ENCODE measurements around the gene THAP7. TPM values are rescaled to one million over a fixed set of nuclear protein-coding genes. Genes with fewer than 3 reads are reported as not detected.

Gene THAP7
- total RNA-seq, 1 experiment from 2014 or later: 38.5 TPM

DNA sequence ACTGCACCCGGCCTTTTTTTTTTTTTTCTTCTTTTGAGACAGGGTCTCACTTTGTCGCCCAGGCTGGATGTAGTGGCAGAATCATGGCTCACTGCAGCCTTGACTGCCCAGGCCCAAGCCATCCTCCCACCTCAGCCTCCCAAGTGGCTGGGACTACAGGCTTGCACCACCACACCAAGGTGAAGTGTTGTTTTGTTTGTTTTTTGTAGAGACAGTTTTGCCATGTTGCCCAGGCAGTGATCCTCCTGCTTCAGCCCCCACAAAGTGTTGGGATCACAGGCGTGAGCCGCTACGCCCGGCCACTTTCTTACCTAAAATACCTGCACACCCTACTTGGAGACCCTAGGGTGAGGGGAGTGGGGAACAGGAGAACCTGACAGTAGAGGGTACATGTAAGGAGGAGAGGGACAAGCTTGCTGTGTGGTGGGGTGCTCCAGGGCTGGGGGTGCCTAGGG is 39.4 kb downstream of the THAP7 start:
- no peaks in the 10 kb centered on the region for H3K4me1 ChIP-seq (ENCODE audit: insufficient read depth, low read length, poor library complexity, severe bottlenecking)
- TF ChIP-seq EZH2 (IDR thresholded peaks at IDR 0.05; ENCODE audit: borderline replicate concordance, low read depth, low read length, poor library complexity, severe bottlenecking): no peak
- TF ChIP-seq, protein P1, sequence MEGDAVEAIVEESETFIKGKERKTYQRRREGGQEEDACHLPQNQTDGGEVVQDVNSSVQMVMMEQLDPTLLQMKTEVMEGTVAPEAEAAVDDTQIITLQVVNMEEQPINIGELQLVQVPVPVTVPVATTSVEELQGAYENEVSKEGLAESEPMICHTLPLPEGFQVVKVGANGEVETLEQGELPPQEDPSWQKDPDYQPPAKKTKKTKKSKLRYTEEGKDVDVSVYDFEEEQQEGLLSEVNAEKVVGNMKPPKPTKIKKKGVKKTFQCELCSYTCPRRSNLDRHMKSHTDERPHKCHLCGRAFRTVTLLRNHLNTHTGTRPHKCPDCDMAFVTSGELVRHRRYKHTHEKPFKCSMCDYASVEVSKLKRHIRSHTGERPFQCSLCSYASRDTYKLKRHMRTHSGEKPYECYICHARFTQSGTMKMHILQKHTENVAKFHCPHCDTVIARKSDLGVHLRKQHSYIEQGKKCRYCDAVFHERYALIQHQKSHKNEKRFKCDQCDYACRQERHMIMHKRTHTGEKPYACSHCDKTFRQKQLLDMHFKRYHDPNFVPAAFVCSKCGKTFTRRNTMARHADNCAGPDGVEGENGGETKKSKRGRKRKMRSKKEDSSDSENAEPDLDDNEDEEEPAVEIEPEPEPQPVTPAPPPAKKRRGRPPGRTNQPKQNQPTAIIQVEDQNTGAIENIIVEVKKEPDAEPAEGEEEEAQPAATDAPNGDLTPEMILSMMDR (conservative IDR thresholded peaks at IDR 0.05; ENCODE audit: low read depth, low read length): no peak
- intact Hi-C loops (cut with micrococcal nuclease; ENCODE audit: unreplicated experiment): no loop called here
- no peak overlapping the region for H3K4me3 ChIP-seq (ENCODE audit: low read depth, low read length, poor library complexity, severe bottlenecking)
- BruUV-seq (replicated peaks): no TSS peak
- peaks cover 4% of the 10 kb centered on the region for H3K27me3 ChIP-seq (replicated peaks; ENCODE audit: insufficient read depth, low read depth, low read length, poor library complexity)
- no peaks in the 10 kb centered on the region for H3K9me3 ChIP-seq (ENCODE audit: low read depth, low read length, poor library complexity, severe bottlenecking)
- CTCF ChIA-PET: interaction anchor here (0.6 kb wide), 1 partner anchor 15 kb away, joined by 4 read pairs; no protein-coding TSS in a partner anchor
- H3K27ac ChIP-seq (ENCODE audit: low read depth, low read length, poor library complexity, severe bottlenecking): no peak overlapping the region
- POLR2A ChIA-PET (ENCODE audit: low non-redundant PET): no interaction called here
- DNase-seq (ENCODE audit: low spot score): no peak
- no peaks in the 10 kb centered on the region for H3K36me3 ChIP-seq (ENCODE audit: insufficient read depth, low read length, poor library complexity, severe bottlenecking)

DNA sequence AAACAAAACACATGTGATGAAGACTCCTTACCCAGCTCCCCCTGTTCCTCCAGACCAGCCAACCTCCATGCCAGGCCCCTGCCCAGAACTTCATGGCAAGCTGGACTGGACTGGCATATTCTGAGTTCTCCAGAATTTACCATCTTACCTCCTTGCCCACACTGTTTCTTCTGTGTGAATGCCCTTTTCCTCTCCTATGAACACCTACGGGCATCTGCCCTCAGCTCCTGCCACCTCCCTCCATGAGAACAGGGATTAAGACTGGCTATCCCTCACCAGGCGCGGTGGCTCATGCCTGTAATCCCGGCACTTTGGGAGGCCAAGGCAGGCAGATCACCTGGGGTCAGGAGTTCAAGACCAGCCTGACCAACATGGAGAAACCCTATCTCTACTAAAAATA is 41.3 kb downstream of the THAP7 start:
- H3K27ac ChIP-seq (ENCODE audit: low read depth, low read length, poor library complexity, severe bottlenecking): no peak overlapping the region
- no peak overlapping the region for H3K4me3 ChIP-seq (ENCODE audit: low read depth, low read length, poor library complexity, severe bottlenecking)
- no peaks in the 10 kb centered on the region for H3K9me3 ChIP-seq (ENCODE audit: low read depth, low read length, poor library complexity, severe bottlenecking)
- no TSS peak for BruUV-seq (replicated peaks)
- TF ChIP-seq, protein P1 (conservative IDR thresholded peaks at IDR 0.05; ENCODE audit: low read depth, low read length): no peak
- no peak for TF ChIP-seq EZH2 (IDR thresholded peaks at IDR 0.05; ENCODE audit: borderline replicate concordance, low read depth, low read length, poor library complexity, severe bottlenecking)
- intact Hi-C loops (cut with micrococcal nuclease; ENCODE audit: unreplicated experiment): no loop called here
- ChIA-PET CTCF (no interaction called here), POLR2A (ENCODE audit: low non-redundant PET) (no interaction called here)
- no peaks in the 10 kb centered on the region for H3K36me3 ChIP-seq (ENCODE audit: insufficient read depth, low read length, poor library complexity, severe bottlenecking)
- DNase-seq (ENCODE audit: low spot score): no peak
- H3K4me1 ChIP-seq (ENCODE audit: insufficient read depth, low read length, poor library complexity, severe bottlenecking): no peaks in the 10 kb centered on the region
- peaks cover 4% of the 10 kb centered on the region for H3K27me3 ChIP-seq (replicated peaks; ENCODE audit: insufficient read depth, low read depth, low read length, poor library complexity)

DNA sequence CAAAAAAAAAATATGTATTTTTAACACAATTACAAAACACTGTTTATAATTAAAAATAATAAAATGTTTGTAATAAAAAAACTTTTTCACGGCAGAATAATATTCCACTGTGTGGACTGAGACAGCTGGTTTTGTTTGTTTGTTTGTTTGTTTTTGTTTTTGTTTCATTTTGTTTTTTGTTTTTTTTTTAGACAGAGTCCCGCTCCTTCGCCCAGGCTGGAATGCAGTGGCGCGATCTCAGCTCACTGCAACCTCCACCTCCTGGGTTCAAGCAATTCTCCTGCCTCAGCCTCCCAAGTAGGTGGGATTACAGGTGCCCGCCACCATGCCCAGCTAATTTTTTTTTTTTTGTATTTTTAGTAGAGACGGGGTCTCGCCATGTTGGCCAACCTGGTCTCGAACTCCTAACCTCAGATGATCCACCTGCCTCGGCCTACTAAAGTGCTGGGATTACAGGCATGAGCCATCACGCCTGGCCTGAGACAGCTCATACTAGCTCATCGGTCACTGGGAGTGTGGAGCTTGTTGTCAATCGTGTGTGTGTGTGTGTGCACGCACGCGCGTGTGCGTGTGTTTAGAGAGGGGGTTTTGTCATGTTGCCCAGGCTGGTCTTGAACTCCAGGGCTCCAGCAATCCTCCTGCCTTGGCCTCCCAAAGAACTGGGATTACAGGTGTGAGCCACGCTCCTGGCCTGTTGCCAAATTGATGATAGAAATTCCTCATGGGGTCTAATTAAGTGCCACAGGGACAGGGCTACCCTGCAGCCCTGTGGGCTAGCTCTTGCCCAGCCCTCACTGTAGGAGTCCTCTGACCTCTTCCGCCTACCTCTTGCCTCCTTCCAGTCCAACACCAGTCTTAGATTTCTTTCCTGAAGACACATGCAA is 42.1 kb downstream of the THAP7 start:
- DNase-seq (ENCODE audit: low spot score): no peak
- Histone ChIP-seq H3K9me3 (ENCODE audit: low read depth, low read length, poor library complexity, severe bottlenecking) (no peaks in the 10 kb centered on the region), H3K36me3 (ENCODE audit: insufficient read depth, low read length, poor library complexity, severe bottlenecking) (no peaks in the 10 kb centered on the region), H3K27me3 (replicated peaks; ENCODE audit: insufficient read depth, low read depth, low read length, poor library complexity) (no peaks in the 10 kb centered on the region), H3K4me3 (ENCODE audit: low read depth, low read length, poor library complexity, severe bottlenecking) (no peak overlapping the region), H3K27ac (ENCODE audit: low read depth, low read length, poor library complexity, severe bottlenecking) (no peak overlapping the region), H3K4me1 (ENCODE audit: insufficient read depth, low read length, poor library complexity, severe bottlenecking) (no peaks in the 10 kb centered on the region)
- CTCF ChIA-PET: no interaction called here
- no TSS peak for BruUV-seq (replicated peaks)
- TF ChIP-seq, protein P1 (conservative IDR thresholded peaks at IDR 0.05; ENCODE audit: low read depth, low read length): no peak
- no peak for TF ChIP-seq EZH2 (IDR thresholded peaks at IDR 0.05; ENCODE audit: borderline replicate concordance, low read depth, low read length, poor library complexity, severe bottlenecking)
- intact Hi-C loops (cut with micrococcal nuclease; ENCODE audit: unreplicated experiment): no loop called here
- POLR2A ChIA-PET (ENCODE audit: low non-redundant PET): no interaction called here

Data from A673 (cell line).